Activated gamma-delta T cell treated with Interleukin-2 at 50 U/mL for 16 hours (primary cell): ENCODE data around the gene TTLL6.
A peak's percentile ranks its signal among the peaks of the same experiment; 100 is the strongest.

Source experiments
- DNase-seq: peaks from one replicate; pipeline ENCODE4 v3.0.0-alpha.2; 2020

Gene TTLL6

GRCh38 chr17:48734333-48735061 is 82.5 kb downstream of the TTLL6 start:
- DNase-seq = no peak

- DNase-seq = no peak
These were observed 83.2 kb downstream of the TTLL6 start for GRCh38 chr17:48733632-48734328.

GRCh38 chr17:48732688-48733629 is 84.1 kb downstream of the TTLL6 start:
- no peak for DNase-seq

GRCh38 chr17:48731355-48731754 is 85.7 kb downstream of the TTLL6 start:
- DNase-seq = no peak

GRCh38 chr17:48730240-48730550 is 86.8 kb downstream of the TTLL6 start:
- no peak for DNase-seq

- no peak for DNase-seq
These were observed 87.4 kb downstream of the TTLL6 start for GRCh38 chr17:48729335-48730239.

- no peak for DNase-seq
These were observed 88.5 kb downstream of the TTLL6 start, which contains the start of gene HOXB13 for GRCh38 chr17:48728232-48729231. Gene HOXB13, minus strand, starts transcription at chr17:48728750. Its CDS starts 157 bp downstream, at chr17:48728593.

- no peak for DNase-seq
These were observed 89.4 kb downstream of the TTLL6 start for GRCh38 chr17:48727415-48728175.

GRCh38 chr17:48726916-48727286 is 90.1 kb downstream of the TTLL6 start:
- no peak for DNase-seq

- DNase-seq = no peak
These were observed 90.7 kb downstream of the TTLL6 start for GRCh38 chr17:48726114-48726915.

GRCh38 chr17:48725288-48726064 is 91.6 kb downstream of the TTLL6 start:
- DNase-seq = no peak

- no peak for DNase-seq
These were observed 92.1 kb downstream of the TTLL6 start for GRCh38 chr17:48725004-48725287.

GRCh38 chr17:48724251-48725003 is 92.6 kb downstream of the TTLL6 start:
- peak; percentile 73 for DNase-seq

GRCh38 chr17:48723423-48724250 is 93.4 kb downstream of the TTLL6 start:
- no peak for DNase-seq

GRCh38 chr17:48722915-48723422 is 94.1 kb downstream of the TTLL6 start, which contains the start of gene PRAC2:
Gene PRAC2, plus strand, starts transcription at chr17:48723185. Its CDS starts 1,226 bp downstream, at chr17:48724411.
- no peak for DNase-seq

- no peak for DNase-seq
These were observed 94.7 kb downstream of the TTLL6 start, which contains the start of gene PRAC1 for GRCh38 chr17:48722201-48722907. Gene PRAC1, minus strand, starts transcription at chr17:48722518. Its CDS starts 126 bp downstream, at chr17:48722392.
